HepG2 (cell line): ENCODE measurements around the gene POLR3E. TPM values are rescaled to one million over a fixed set of nuclear protein-coding genes. Genes with fewer than 3 reads are reported as not detected.
A peak's percentile ranks its signal among the peaks of the same experiment; 100 is the strongest.

Source experiments
- ETV5 ChIP-seq: IDR thresholded peaks from 2 replicates; pipeline ENCODE4 v1.6.1; 2018; ENCODE audit warnings: missing biosample characterization, missing genetic modification reagents, inconsistent platforms, borderline replicate concordance
- MLXIP ChIP-seq: sonication (generic); formaldehyde crosslinking; IDR thresholded peaks from 2 replicates; pipeline ENCODE4 v1.9.0; 2021; ENCODE audit warnings: missing genetic modification reagents, borderline replicate concordance
- PATZ1 ChIP-seq: sonication (generic); formaldehyde crosslinking; IDR thresholded peaks from 2 replicates; pipeline ENCODE4 v1.4.0; 2020; ENCODE audit warnings: missing genetic modification reagents
- POLR2AphosphoS5 ChIP-seq: IDR thresholded peaks from 2 replicates; pipeline ENCODE4 v1.6.1; 2012; ENCODE audit warnings: low read depth, low read length
- RERE ChIP-seq: IDR thresholded peaks from 2 replicates; pipeline ENCODE4 v1.6.1; 2016; ENCODE audit warnings: low read depth, missing genetic modification reagents, missing compliant biosample characterization
- TCF7 ChIP-seq: sonication (generic); IDR thresholded peaks from 2 replicates; pipeline ENCODE4 v1.6.1; 2016; ENCODE audit warnings: antibody characterized with exemption, low read depth
- ZBTB20 ChIP-seq: sonication (generic); formaldehyde crosslinking; IDR thresholded peaks from 2 replicates; pipeline ENCODE4 v1.8.1; 2023; ENCODE audit warnings: missing genetic modification reagents, low read depth, mild to moderate bottlenecking, borderline replicate concordance
- ZFP36 ChIP-seq: fragments of 150-350 bp; IDR thresholded peaks from 2 replicates; pipeline ENCODE4 v1.6.1; 2018; ENCODE audit warnings: borderline replicate concordance, low read length, low read depth; ENCODE audit not compliant: partially characterized antibody
- ZFP91 ChIP-seq: sonication (generic); formaldehyde crosslinking; IDR thresholded peaks from 2 replicates; pipeline ENCODE4 v1.9.0; 2022; ENCODE audit warnings: missing genetic modification reagents, mild to moderate bottlenecking, borderline replicate concordance
- ZNF232 ChIP-seq: sonication (generic); formaldehyde crosslinking; IDR thresholded peaks from 2 replicates; pipeline ENCODE4 v1.4.0; 2020; ENCODE audit warnings: missing genetic modification reagents, borderline replicate concordance
- ZNF276 ChIP-seq: sonication (generic); formaldehyde crosslinking; IDR thresholded peaks from 2 replicates; pipeline ENCODE4 v1.4.0; 2020; ENCODE audit warnings: mild to moderate bottlenecking, low read depth, missing genetic modification reagents
- ZNF326 ChIP-seq: sonication (generic); formaldehyde crosslinking; IDR thresholded peaks from 2 replicates; pipeline ENCODE4 v1.4.0; 2020; ENCODE audit warnings: missing genetic modification reagents, borderline replicate concordance
- polyA plus RNA-seq, 8 experiments: library from polyadenylated mRNA; depleted of rRNA in 3 of 8; stranded (reverse) in 7 of 8; unstranded in 1 of 8; fragments of >200 nt; fragmentation: Illumina TruSeq in 4 of 8; extraction: Trizol in 4 of 8; gene quantifications; 2 replicates each; pipeline versions ENCODE4 v1.2.1 to v1.2.3, GENCODE V29; 2011 to 2016; ENCODE audit warnings: low read depth in 4 of 8, missing spikeins in 1 of 8, mixed read lengths in 1 of 8; ENCODE audit not compliant: insufficient read depth in 1 of 8
- total RNA-seq, 5 experiments: library from RNA; depleted of rRNA; stranded (reverse); fragments of >200 nt; fragmentation: Illumina TruSeq; extraction: Trizol; gene quantifications; 2 replicates each; pipeline ENCODE4 v1.2.3, GENCODE V29; 2016; ENCODE audit warnings: low read depth in 1 of 5

POLR3E gene
- total and polyA plus RNA-seq, 2 of the 13 experiments (the other 11 are each of a cell fraction or from before 2014, with no cell fraction given) = 135 to 262 TPM

- no peak for TF ChIP-seq MLXIP
- TF ChIP-seq TCF7 = no peak
- TF ChIP-seq PATZ1 = 0 out of 2 replicates have a peak, but pooled peaks have one; percentile 11
- TF ChIP-seq ZNF276 (CRISPR knock-in tag) = no peak
- TF ChIP-seq ZFP91 = peak; percentile 39
- peak; percentile 33; the same call in 1 of the 2 replicates for TF ChIP-seq ETV5 (CRISPR knock-in tag)
- TF ChIP-seq ZFP36 = no peak
- 0 out of 2 replicates have a peak, but pooled peaks have one; percentile 24 for TF ChIP-seq ZBTB20 (CRISPR knock-in tag)
- no peak; the same call in 1 of the 2 replicates for TF ChIP-seq ZNF232 (CRISPR knock-in tag)
- no peak for TF ChIP-seq ZNF326 (CRISPR knock-in tag)
- no peak for TF ChIP-seq POLR2AphosphoS5
- no peak for TF ChIP-seq RERE (CRISPR knock-in tag)
Measured at GRCh38 chr16:22321340-22322001, 24.3 kb downstream of the POLR3E start (continued).
